HG02642 (cell line): ENCODE results near the gene BTBD9.

ENCODE experiments used
- ATAC-seq: cut with Tn5 transposase; IDR thresholded peaks from one replicate; pipeline ENCODE4 v1.9.1; 2021; ENCODE audit warnings: mild to moderate bottlenecking; ENCODE audit not compliant: unreplicated experiment, poor library complexity

BTBD9 gene

DNA sequence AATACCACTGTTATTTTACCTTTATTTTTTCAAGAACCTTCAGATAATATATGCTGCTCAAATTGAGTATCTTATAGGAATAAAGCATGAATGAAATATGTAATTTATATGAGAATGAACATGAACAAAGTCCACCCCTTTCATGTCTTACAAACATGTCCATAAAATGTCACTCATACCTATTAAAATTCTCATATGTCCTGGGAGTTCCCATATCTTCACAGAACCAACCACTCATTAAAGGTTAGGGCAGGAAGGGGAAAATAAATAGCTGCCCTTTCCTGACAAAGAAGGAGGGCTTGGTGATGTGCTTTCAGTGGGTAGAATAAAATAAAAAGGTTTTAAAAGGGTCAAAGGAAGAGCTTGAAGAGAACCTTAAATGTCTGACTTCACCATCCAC is 125.3 kb downstream of the BTBD9 start:
- ATAC-seq = no peak

DNA sequence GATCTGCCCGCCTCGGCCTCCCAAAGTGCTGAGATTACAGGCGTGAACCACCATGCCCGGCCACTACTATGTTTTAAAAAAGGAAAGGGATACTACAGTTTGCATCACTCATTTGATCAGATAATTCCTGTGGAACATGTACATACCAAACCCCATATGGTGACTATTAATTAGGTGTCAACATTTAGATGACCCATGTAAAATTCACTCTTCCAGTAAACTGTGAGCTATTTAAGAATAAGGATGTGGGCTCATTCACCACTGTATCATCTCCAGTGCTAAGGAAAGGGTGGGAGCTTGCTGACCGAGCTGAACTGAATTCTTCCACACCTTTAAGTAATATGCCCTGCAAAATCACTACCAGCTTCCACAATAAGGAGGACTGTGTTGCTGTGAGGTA is 127.5 kb downstream of the BTBD9 start:
- ATAC-seq = no peak

DNA sequence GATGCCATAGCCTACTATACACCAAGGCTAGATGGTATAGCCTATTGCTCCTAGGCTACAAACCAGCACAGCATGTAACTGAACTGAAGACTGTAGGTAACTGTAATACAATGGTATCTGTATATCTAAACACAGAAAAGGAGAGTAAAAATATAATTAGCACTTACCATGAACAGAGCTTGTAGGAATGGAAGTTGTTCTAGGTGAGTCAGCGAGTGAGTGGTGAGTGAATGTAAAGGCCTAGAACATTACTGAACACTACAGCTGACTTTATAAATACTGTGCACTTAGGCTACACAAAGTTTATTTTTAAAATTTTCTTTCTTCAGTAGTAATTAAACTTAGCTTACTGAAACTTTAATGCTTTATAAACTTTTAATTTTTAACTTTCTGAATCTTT is 129.5 kb downstream of the BTBD9 start:
- ATAC-seq = no peak

DNA sequence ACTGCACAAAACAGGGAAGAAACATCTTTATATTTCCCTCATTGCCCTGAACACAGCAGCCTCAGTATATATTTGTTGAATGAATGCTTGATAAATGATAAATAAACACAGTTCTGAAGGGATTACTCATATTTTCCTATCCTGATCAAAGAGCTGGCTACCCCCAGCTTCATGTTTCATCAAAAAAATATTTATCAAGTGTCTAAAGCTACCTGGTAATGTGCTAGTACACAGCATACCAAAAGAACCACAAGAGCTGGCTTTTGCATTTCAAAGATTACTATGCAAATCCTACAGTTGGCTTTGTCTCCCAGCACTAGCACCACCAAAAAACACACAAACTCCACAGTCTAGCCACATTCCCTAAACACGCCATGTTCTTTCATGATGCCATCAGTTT is 130.0 kb downstream of the BTBD9 start:
- ATAC-seq = no peak

DNA sequence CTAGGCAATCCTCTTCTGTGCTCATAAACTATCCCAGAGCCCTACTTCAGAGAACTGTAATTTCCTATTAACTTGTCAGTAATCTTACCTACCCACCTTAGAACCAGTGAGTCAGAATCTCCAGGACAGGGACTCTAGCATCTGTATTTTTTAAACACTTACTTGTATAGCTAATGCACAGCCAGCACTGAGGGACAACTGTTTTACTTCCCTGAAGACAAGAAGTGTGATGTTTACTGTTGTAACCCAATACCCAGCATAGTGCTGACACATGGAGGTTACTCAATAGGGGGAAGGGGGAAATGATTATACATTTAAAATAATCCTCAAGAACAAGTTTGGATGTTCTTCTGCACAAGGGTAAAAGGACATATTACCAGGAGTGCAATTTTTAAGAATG is 130.8 kb downstream of the BTBD9 start:
- no peak for ATAC-seq

DNA sequence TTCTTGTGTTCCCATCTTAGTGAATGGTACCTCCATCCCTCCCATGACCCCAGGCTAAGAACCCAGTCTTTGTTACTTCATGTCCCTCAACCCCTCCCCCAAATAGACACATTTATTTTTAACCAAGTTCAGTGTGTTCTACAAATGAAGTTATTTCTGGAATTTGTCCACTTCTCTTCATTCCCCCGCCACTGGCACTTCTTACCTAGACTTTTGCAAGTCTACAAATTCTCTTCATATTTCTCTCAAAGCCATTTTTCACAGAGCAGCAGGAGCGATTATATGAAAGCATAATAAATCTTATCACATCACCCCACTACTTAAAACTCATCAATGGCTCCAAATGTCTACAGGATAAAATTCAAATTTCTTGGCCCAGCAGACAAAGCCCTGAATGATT is 131.4 kb downstream of the BTBD9 start:
- no peak for ATAC-seq

DNA sequence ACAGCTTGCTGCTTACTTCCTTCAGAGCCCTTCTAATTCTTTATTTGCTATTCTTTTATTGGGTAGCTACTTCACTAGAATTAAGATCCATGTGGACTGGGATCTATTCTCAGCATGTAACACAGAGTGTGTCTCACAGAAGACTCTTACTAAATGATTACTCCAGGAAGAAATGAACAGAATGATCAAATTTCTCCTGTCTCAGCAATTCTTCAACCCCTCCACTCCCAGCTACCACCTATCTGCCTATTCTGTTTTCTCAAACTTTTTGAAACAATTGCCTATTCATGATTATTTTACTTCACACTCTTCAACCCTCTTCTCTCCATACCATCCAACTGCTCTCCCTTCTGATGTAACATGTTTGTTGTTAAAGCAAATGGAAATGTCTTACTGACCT is 132.6 kb downstream of the BTBD9 start:
- no peak for ATAC-seq

DNA sequence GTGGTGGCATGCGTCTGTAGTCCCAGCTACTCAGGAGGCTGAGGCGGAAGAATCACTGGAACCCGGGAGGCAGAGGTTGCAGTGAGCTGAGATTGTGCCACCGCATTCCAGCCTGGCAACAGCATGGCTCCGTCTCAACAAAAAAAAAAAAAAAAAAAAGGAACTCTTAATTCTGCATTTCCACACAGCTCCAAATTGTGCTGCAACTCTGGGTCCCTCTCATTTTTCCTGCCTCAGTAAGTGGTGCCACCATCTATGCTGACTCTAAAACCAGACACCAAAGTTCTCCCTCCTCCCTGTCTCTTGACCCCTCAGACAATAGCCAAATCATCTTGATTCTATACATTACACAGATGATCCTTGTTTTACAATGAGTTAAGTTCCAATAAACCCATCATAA is 133.9 kb downstream of the BTBD9 start:
- no peak for ATAC-seq

DNA sequence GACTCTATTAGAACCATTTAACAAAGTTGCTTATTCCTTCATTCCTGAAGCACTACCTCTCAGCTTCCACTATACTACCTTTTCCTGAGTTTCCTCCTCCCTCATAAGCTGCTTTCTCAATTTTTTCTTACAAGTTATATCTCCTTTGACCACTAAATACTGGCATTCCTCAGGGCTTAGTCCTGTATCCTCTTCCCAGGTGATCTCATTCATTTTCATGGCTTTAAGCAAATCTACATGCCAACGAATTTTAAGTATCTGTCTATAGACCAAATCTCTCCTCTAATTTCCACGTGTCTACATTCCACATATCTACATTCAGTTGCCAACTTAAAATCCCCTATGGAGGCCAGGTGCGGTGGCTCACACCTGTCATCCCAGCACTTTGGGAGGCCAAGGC is 134.7 kb downstream of the BTBD9 start:
- ATAC-seq = no peak

DNA sequence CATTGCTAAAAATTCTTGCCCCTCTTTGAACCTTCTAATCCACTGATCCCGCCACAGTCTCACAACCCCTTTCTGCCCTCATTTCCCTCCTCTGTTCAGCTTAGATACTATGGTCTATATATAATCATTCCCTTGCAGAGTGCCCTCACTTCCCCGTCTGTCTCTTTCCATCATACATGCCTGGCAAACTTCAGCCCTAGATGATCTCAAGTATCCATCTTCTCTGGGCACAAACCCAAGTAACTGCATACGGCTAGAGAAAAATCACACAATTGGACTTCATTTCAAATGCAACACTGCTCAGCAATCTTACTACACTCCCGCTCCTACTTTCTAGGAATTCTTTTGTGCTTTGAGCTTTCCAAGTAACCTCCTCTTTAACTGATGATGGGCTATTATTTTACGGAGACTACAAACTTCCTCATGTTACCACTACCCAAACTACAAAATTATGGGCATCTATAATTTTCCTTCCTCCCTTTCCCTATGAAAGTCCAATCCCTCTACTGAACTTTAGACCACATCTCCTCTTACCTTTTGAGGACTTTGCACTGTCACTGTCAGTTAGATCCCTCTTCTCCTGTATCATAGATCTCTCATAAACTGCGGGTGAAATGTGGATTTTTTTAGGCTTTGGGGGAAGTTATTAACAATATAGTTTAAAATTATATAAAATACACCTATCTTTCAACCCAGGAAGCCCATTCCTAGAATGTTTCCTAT is 135.6 kb downstream of the BTBD9 start:
- ATAC-seq = no peak

DNA sequence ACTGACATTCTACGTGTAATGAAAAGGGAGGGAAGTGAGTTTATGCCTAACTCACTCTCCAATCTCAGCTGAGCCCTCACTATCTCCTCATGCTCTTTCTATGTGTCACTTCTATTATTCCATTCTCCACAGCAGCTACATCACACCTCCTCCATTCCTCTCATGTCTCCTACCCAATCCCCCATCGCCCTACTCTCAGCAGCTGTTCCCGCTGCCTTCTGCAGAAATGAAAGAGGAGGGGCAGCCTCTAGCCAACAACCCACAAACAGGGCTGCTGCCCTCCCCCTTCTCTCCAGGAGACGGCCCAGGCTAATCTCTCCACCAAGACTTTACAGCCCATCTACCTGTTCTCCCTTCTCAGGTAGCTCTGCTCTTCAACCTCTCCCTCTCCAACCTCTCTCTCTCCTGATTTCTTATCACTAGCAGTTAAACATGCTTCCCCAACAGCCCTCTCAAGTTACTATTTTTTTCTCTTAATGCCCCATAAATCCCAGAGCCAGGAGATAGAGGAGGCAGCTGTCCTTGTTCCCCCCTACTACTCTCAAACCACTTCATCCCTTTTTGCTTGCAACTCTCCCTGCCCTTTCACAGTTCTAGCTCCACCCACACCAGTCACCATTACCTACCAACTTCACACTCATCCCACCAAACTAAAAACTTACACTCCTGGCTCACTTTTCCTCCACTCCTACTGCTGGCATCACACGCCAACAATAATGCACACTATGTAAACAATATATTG is 136.5 kb downstream of the BTBD9 start:
- no peak for ATAC-seq

DNA sequence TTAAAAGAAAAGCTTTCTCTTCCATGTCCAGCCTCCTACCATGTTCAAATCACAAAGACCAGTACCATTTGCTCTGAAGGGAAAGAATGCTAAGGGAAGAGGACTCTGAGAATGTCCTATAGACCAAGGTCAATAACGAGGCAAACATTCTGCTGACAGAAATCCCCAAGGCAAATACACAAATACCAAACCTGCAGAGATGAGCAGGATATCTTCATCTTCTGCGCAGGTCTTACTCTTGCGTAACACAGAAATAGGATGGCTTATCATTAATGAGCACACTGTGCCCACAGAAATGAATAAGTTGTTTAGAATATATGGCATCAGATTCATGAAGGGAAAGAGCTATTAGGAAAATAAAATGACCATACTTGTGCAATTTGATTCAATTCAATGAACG is 137.3 kb downstream of the BTBD9 start:
- no peak for ATAC-seq

DNA sequence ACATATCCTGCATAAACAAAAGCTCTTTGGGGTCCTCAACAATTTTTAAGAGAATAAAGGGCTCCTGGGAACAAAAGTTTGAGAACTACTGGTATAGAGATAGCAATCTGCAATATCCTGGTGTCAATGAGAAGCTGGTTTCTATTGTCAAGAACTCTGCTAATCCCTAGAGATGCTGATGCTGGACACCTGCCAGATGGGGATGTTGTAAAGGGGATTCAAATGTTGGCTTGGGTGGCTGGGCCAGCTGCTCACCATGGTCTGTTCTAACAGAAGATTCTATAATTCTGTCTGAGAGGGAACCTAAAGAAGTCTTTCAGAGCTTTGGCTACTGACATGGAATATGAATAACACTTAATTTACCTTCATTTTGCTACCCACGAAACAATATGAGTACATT is 137.8 kb downstream of the BTBD9 start:
- no peak for ATAC-seq

DNA sequence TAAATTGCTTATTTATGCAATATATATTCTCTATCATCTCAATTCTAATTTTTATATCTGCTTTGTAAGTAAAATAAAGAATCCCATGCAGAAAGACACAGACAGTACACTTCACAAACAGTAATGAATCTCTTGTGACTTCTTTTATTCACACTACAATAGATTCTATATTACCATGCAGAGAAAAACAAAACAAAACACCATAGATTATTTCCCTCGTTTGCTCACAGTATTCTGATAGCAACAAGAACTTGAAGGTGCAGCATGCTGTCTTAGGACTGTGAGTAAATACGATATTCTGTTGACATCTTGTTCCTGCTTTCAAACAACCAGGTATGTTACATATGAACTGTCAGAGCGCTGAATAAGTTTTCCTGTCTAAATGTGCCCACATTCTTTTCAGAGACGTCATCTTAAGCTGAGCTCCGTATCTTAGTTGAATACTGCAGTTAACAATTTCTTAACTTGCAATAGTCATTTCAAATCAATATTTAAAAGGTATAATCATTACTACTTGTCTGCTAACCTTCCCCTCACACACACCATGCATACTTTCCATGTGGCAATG is 140.1 kb downstream of the BTBD9 start:
- no peak for ATAC-seq

DNA sequence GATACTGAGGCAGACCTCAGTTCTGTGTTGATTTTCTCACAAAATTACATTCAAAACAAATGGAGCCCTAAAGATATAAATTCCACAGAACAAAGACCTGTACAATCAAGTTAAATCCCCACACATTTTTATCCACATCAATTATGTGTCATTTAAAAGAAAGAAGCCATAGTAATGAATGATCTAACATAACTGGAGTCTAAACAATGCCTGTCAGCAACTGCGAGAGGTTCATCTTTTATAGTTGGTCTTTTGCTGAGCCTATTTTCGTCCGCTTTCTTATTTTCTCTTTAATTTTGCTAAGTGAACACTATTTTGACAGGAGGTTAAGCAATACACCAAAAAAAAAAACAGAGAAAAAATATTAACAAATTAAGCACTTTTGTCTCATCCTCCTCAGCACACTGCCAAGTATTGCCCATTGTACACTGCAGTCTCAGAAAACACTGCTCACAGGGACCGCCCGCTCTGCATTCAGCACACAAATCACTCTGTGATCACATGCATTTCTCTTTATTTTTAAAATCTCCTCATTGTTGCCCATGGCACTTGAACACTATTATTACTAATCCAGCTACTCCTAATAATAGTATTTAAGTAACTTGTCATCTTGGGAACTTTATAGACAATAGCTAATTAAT is 140.8 kb downstream of the BTBD9 start:
- ATAC-seq = no peak

DNA sequence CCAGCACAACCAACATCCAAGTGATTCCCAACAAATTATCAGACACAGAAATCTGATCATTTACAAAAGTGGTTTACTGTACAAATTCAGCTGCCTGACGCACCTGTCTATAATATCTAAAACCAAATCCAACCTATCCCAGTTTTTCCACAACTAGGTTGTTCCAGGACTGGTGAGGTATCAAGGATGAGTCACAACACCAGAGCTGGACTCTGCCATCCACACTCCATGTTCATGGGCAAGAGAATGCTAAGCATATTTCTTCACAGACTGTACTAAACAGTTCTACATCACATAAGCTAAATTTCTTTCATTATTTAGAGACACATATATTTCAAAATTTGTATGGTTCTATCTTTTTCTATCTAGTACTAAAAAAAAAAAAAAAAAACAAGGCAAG is 141.6 kb downstream of the BTBD9 start:
- ATAC-seq = no peak

DNA sequence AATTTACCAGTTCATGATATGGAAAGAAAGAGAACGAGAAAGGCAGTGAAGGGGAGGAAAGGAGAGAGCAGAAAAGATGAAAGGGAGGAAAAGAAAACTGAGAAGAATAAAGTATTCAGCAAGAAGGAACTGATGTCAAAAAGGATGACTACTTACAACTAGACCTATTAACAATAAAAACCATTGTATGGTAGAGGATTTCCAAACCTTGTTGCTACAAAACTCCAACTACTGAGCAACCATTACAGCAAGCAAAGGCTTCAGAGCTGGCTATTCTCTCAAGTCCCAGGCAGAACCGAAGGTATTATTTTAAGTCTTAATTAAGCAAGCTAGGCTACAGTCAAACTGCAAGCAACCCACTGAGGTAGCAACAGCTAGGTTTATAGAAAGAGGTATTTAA is 142.2 kb downstream of the BTBD9 start:
- ATAC-seq = no peak

DNA sequence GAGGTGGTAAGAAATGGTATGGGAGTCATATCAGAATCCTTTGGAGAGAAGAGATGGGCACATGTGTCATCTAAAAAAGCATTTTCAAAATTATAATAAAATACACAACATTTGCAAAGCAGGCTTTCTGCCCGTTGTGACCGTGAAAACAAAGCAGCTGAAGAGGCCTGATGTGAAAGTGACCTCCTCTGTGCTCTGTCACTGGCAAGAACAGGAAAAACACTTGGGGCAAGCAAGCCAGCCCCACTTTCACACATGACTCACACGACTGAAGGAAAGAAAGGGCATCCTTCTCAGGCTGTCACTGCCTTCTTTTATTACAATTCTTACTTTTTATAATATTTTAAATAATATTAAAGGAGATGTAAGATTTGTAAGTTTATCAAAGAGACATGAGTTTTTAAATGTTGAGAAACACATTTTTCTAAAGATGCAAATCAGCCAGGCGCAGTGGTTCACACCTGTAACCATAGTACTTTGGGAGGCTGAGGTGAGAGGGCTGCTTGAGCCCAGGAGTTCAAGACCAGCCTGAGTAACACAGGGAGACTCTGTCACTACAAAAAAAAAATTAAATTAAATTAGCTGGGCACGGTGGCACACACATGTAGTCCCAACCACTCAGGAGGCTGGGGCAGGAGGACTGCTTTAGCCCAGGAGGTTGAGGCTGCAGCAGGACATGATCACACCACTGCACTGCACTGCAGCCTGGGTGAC is 143.7 kb downstream of the BTBD9 start:
- ATAC-seq = no peak

DNA sequence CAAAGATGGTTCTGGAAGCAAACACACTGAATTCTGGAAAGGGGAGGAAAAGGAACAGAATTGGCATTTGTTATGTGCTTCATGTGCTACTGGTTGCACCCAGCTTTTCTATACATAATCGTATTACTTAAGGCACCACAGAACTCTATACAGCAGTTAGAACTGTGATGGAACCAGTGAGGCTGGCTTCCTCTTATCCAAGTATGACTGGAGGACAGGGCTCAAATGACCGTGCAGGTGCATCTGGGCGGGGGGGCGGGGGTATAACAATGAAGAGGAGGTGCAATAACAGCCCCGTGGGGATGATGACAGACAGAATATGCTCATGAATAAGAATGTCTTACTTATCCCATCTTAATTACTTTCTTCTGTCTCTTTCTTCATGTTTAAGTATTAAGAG is 144.2 kb downstream of the BTBD9 start:
- no peak for ATAC-seq

DNA sequence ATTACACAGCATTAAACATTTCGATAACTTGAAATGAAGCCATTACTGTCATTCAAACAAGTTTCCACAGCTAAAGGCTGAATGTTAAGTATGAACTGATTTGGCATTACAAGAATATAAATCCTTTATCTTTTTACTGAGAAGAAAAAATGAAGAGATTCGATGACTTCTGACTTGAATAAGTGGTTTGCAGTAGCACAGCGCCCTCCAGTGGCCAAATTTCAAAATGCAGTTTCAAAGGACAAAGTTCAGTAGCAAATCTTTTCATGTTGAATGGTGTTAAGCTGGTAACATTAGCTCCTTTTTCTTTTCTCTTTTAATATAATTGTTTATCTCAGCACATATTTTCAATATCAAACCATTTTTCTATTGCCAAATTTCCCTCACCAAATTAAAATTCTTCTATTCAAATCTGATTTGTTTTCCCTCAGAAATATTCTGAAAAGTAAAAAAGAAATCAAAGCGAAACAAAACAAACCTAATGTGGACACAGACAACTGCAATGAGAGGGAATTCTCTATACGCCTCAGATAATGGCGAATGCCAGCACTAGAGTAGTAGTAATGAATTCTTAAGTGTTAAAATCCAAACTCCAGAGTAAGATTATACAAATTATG is 145.7 kb downstream of the BTBD9 start:
- no peak for ATAC-seq
